H54 (cell line): ENCODE results near the gene STK16.

ENCODE experiments used
- DNase-seq: peaks from one replicate; pipeline ENCODE4 v3.0.0; 2011; ENCODE audit warnings: low spot score, mixed read lengths; ENCODE audit not compliant: insufficient read length
- FAIRE-seq: peaks from 3 replicates; lab custom pipeline; 2011; peaks lifted over from hg19 to GRCh38; lab: Jason Lieb, UNC
- POLR2A ChIP-seq: IDR thresholded peaks from 2 replicates; pipeline ENCODE4 v1.6.1; 2011; ENCODE audit warnings: low read depth, mild to moderate bottlenecking, low read length

STK16 gene

GRCh38 chr2:219296631-219297391, 51.5 kb downstream of the STK16 start:
- DNase-seq (no peak), FAIRE-seq (no peak)
- no peak for TF ChIP-seq POLR2A

DNA sequence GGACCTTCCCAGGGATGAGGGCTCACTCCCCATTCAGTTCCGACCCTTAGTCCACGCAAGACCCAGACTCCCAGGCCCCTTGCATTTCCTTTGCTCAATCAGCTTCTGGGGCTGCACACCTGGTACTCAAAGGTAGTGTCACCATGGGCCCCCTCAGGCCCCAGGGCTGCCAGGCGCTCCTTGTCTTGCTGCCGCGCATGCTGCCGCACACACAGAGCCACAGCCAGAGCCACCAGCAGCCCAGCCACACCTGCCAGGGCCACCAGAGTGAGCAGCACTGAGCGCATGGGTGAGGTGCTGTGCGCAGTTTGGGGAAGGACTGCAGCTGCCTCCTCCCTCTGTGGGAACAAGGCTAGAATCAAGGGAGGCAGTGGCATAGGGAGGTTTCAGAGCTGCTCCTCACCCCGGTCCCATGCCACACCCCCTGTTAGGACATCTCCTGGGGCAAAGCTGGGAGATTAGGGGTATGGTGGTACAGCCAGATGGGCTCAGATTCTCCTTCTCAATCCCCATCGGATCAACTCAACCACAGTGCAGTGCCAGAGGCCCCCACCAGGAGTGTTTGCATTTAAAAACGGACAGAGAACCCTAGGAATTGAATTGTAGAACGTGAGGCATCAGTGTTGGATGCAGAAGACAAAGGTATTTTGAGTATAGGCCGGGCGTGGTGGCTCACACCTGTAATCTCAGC, 52.6 kb downstream of the STK16 start:
- TF ChIP-seq POLR2A: no peak
- DNase-seq (no peak), FAIRE-seq (no peak)

DNA sequence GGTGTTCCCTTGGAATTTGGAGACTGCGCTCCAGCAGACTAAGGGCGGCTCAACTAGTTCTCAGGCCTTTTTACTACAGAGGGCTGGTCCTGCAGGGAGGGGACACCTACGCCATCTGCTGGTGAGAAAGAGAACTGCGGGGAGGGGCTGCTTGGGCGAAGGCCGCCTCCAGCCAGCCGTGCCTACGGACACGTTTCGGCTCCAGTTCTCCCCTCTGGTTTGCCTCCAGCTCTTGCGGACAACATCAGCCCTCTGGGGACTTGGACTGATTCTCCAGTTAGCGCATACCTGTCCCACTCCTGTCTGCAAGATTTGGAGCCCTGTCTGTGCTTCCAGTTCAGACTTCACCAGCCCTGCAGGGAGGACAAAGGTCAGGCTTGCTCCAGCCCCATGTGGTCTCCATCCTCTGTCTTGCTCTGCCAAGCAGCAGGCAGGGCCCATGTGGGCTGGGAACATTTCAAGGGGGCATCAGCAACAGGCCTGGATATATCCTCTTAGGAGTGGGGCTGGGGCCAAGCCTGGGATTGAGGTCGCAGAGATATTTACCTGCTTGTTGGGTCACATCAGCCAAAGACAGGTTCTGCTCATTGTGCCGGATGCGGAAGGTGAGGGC, 53.6 kb downstream of the STK16 start:
- no peak for FAIRE-seq
- TF ChIP-seq POLR2A: no peak
- DNase-seq: peak; percentile 87

DNA sequence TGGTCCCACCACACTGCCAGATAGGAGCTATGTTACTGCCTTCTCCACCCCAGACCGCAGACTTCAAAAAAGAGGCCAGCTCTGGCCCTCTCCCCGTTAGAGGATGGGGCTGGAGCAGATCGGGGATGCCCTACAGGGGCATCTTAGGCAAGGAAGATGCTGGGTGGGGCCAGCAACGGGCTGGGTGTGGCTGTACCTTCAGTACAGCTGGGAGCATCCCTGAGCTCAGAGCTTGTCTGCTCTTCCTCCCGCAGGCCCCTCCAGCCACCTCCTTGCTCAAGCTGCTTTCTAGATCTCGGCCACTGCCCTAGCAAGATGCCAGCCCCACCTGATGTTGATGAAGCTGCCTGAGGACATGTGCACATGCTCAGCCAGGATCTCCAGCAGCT, 54.1 kb downstream of the STK16 start:
- no peak for FAIRE-seq
- TF ChIP-seq POLR2A: no peak
- DNase-seq: no peak
